Loucy (cell line): ENCODE data around the gene OLFM3.

Experiments
- H2AFZ ChIP-seq: fragments of 200-600 bp; sonication (generic); 2 replicates; pipeline ENCODE4 v1.6.0; 2016; ENCODE audit warnings: antibody characterized with exemption, mild to moderate bottlenecking, low read length, moderate library complexity
- H3F3A ChIP-seq: fragments of 200-600 bp; 2 replicates; pipeline ENCODE4 v1.6.0; 2016; ENCODE audit warnings: antibody characterized with exemption, low read depth, mild to moderate bottlenecking
- H3K27me3 ChIP-seq: fragments of 200-600 bp; sonication (generic); 2 replicates; pipeline ENCODE4 v1.6.1; 2014; ENCODE audit warnings: low read length, mild to moderate bottlenecking; ENCODE audit not compliant: insufficient read depth, poor library complexity, severe bottlenecking
- H3K36me3 ChIP-seq: fragments of 200-600 bp; sonication (generic); 2 replicates; pipeline ENCODE4 v1.6.1; 2016; ENCODE audit warnings: low read length; ENCODE audit not compliant: insufficient read depth
- H3K4me1 ChIP-seq: fragments of 200-600 bp; sonication (generic); 2 replicates; pipeline ENCODE4 v1.5.1; 2014; ENCODE audit warnings: low read length, mild to moderate bottlenecking; ENCODE audit not compliant: insufficient read depth, poor library complexity, severe bottlenecking
- H3K4me2 ChIP-seq: fragments of 200-600 bp; sonication (generic); 2 replicates; pipeline ENCODE4 v1.6.0; 2014; ENCODE audit warnings: antibody characterized with exemption, low read length, low read depth, mild to moderate bottlenecking; ENCODE audit not compliant: poor library complexity, severe bottlenecking
- H3K4me3 ChIP-seq: fragments of 200-600 bp; sonication (generic); 2 replicates; pipeline ENCODE4 v1.5.1; 2014; ENCODE audit warnings: low read length, mild to moderate bottlenecking, mixed read lengths; ENCODE audit not compliant: poor library complexity, severe bottlenecking
- H3K79me2 ChIP-seq: fragments of 200-600 bp; sonication (generic); 2 replicates; pipeline ENCODE4 v1.6.1; 2014; ENCODE audit warnings: low read length; ENCODE audit not compliant: insufficient read depth
- H3K9ac ChIP-seq: fragments of 200-600 bp; sonication (generic); 2 replicates; pipeline ENCODE4 v1.6.0; 2014; ENCODE audit warnings: mild to moderate bottlenecking, low read depth, low read length, moderate library complexity; ENCODE audit not compliant: poor library complexity, severe bottlenecking
- H3K9me2 ChIP-seq: fragments of 200-600 bp; sonication (generic); replicated peaks from 2 replicates; pipeline ENCODE4 v1.6.1; 2016; ENCODE audit warnings: low read depth, low read length, mixed read lengths
- H3K9me3 ChIP-seq: fragments of 200-600 bp; sonication (generic); 2 replicates; pipeline ENCODE4 v1.6.1; 2014; ENCODE audit warnings: mild to moderate bottlenecking, antibody characterized with exemption, low read length, low read depth; ENCODE audit not compliant: insufficient read depth
- H4K20me1 ChIP-seq: fragments of 200-600 bp; sonication (generic); 2 replicates; pipeline ENCODE4 v1.6.0; 2014; ENCODE audit warnings: antibody characterized with exemption, low read length, mild to moderate bottlenecking; ENCODE audit not compliant: insufficient read depth, poor library complexity, severe bottlenecking
- CTCF ChIP-seq: fragments of 200-600 bp; sonication (generic); conservative IDR thresholded peaks from 2 replicates; pipeline ENCODE4 v1.5.1; 2014; ENCODE audit warnings: mild to moderate bottlenecking, antibody characterized with exemption, low read length
- EZH2phosphoT487 ChIP-seq: fragments of 200-600 bp; IDR thresholded peaks from 2 replicates; pipeline ENCODE4 v1.6.1; 2018; ENCODE audit warnings: antibody characterized with exemption, mild to moderate bottlenecking, moderate library complexity, borderline replicate concordance

Gene OLFM3

GRCh38 chr1:101757985-101758384 lies 238.7 kb downstream of the OLFM3 start:
- Histone ChIP-seq H3K4me3 (no peak overlapping the region), H4K20me1 (no peaks in the 10 kb centered on the region), H3K27me3 (no peaks in the 10 kb centered on the region), H3K36me3 (no peaks in the 10 kb centered on the region), H3K9me3 (no peaks in the 10 kb centered on the region), H3K9me2 (no peaks in the 10 kb centered on the region), H3K4me2 (no peak overlapping the region), H2AFZ (no peak overlapping the region), H3K4me1 (no peaks in the 10 kb centered on the region), H3F3A (no peaks in the 10 kb centered on the region), H3K79me2 (no peaks in the 10 kb centered on the region), H3K9ac (no peak overlapping the region)
- TF ChIP-seq CTCF (no peak), EZH2phosphoT487 (no peak)

GRCh38 chr1:101756411-101756810 lies 240.3 kb downstream of the OLFM3 start:
- TF ChIP-seq CTCF (no peak), EZH2phosphoT487 (no peak)
- Histone ChIP-seq H3K36me3 (no peaks in the 10 kb centered on the region), H2AFZ (no peak overlapping the region), H3K27me3 (no peaks in the 10 kb centered on the region), H4K20me1 (no peaks in the 10 kb centered on the region), H3K79me2 (no peaks in the 10 kb centered on the region), H3K9ac (no peak overlapping the region), H3K4me2 (no peak overlapping the region), H3F3A (no peaks in the 10 kb centered on the region), H3K4me1 (no peaks in the 10 kb centered on the region), H3K9me2 (no peaks in the 10 kb centered on the region), H3K4me3 (no peak overlapping the region), H3K9me3 (no peaks in the 10 kb centered on the region)
